ENCODE data around the gene EXOG.

GRCh38 chr3:38491215-38491614 is 4.9 kb upstream of the EXOG start:
- TF ChIP-seq REST (IDR thresholded peaks at IDR 0.05; ENCODE audit: insufficient read depth in 1 of 2, low read depth in 2 of 2, low read length in 2 of 2) (no peak), POLR2AphosphoS5 (IDR thresholded peaks at IDR 0.05; ENCODE audit: low read depth, low read length) (no peak), SIN3A (IDR thresholded peaks at IDR 0.05; ENCODE audit: borderline replicate concordance, insufficient read depth, low read length) (no peak), TAF1 (IDR thresholded peaks at IDR 0.05; ENCODE audit: borderline replicate concordance, insufficient read depth, low read length) (no peak)

Data from PFSK-1 (cell line).